Osteoblast (primary cell): ENCODE measurements around the gene DAAM2. TPM values are rescaled to one million over a fixed set of nuclear protein-coding genes. Genes with fewer than 3 reads are reported as not detected.
A peak's percentile ranks its signal among the peaks of the same experiment; 100 is the strongest.

ENCODE experiments used
- DNase-seq: peaks from one replicate; pipeline ENCODE4 v3.0.0; 2011; ENCODE audit warnings: low spot score, mixed read lengths; ENCODE audit not compliant: insufficient read length; ENCODE audit errors: missing footprints
- H2AFZ ChIP-seq: 2 replicates; pipeline ENCODE4 v1.6.0; 2011; ENCODE audit warnings: mild to moderate bottlenecking, low read length
- H3K27ac ChIP-seq: 2 replicates; pipeline ENCODE4 v1.5.1; 2011; ENCODE audit warnings: mild to moderate bottlenecking, low read depth, low read length, moderate library complexity
- H3K27me3 ChIP-seq: 2 replicates; pipeline ENCODE4 v1.6.0; 2012; ENCODE audit warnings: mild to moderate bottlenecking, control low read depth, inconsistent platforms, low read length, moderate library complexity; ENCODE audit not compliant: insufficient read depth
- H3K36me3 ChIP-seq: 2 replicates; pipeline ENCODE4 v1.5.1; 2011; ENCODE audit warnings: mild to moderate bottlenecking, low read length, control low read depth, moderate library complexity; ENCODE audit not compliant: insufficient read depth
- H3K4me1 ChIP-seq: 2 replicates; pipeline ENCODE4 v1.5.1; 2011; ENCODE audit warnings: mild to moderate bottlenecking, low read length, control low read depth, moderate library complexity; ENCODE audit not compliant: insufficient read depth
- H3K4me2 ChIP-seq: 2 replicates; pipeline ENCODE4 v1.6.0; 2011; ENCODE audit warnings: mild to moderate bottlenecking, low read length; ENCODE audit not compliant: insufficient read depth
- H3K4me3 ChIP-seq: fragments of 200-600 bp; sonication (generic); 3 replicates; pipeline ENCODE4 v1.5.1; 2012; ENCODE audit warnings: mild to moderate bottlenecking, low read length, inconsistent platforms; ENCODE audit not compliant: insufficient read depth
- H3K79me2 ChIP-seq: 2 replicates; pipeline ENCODE4 v1.6.0; 2012; ENCODE audit warnings: mild to moderate bottlenecking, low read length, control low read depth, inconsistent platforms; ENCODE audit not compliant: insufficient read depth
- H3K9me3 ChIP-seq: 2 replicates; pipeline ENCODE4 v1.5.1; 2011; ENCODE audit warnings: low read depth, low read length, control low read depth
- H4K20me1 ChIP-seq: 2 replicates; pipeline ENCODE4 v1.6.0; 2012; ENCODE audit warnings: mild to moderate bottlenecking, low read length, control low read depth; ENCODE audit not compliant: insufficient read depth
- CTCF ChIP-seq: IDR thresholded peaks from 2 replicates; pipeline ENCODE4 v1.5.1; 2011; ENCODE audit warnings: mild to moderate bottlenecking, low read depth, low read length, moderate library complexity; ENCODE audit errors: extremely low read depth
- total RNA-seq: library from RNA; depleted of rRNA; stranded (reverse); fragments of >200 nt; gene quantifications from 2 replicates; pipeline ENCODE4 v1.2.3, GENCODE V29; 2012

Gene DAAM2
- total RNA-seq, 1 donor, result 29.0 TPM

GRCh38 chr6:39852324-39852723, 60.1 kb downstream of the DAAM2 start:
- H3K4me2 ChIP-seq, result no peak overlapping the region
- H3K4me1 ChIP-seq, result peaks cover 52% of the 10 kb centered on the region
- peaks cover 29% of the 10 kb centered on the region for H3K79me2 ChIP-seq

GRCh38 chr6:39853604-39854003, 61.4 kb downstream of the DAAM2 start:
- no peak overlapping the region for H3K4me2 ChIP-seq
- H3K36me3 ChIP-seq, result peaks cover 12% of the 10 kb centered on the region
- no peaks in the 10 kb centered on the region for H3K9me3 ChIP-seq
- no peak overlapping the region for H3K27ac ChIP-seq
- no peaks in the 10 kb centered on the region for H4K20me1 ChIP-seq
- H3K79me2 ChIP-seq, result peaks cover 25% of the 10 kb centered on the region
- H3K4me3 ChIP-seq, result no peak overlapping the region
- TF ChIP-seq CTCF, result no peak
- DNase-seq, result no peak
- H3K27me3 ChIP-seq, result no peaks in the 10 kb centered on the region
- peaks cover 43% of the 10 kb centered on the region for H3K4me1 ChIP-seq
- H2AFZ ChIP-seq, result no peak overlapping the region

More at GRCh38 chr6:39852324-39852723, 60.1 kb downstream of the DAAM2 start:
- Histone ChIP-seq H3K27ac (no peak overlapping the region), H3K9me3 (no peaks in the 10 kb centered on the region), H2AFZ (no peak overlapping the region), H3K4me3 (no peak overlapping the region), H3K27me3 (no peaks in the 10 kb centered on the region), H3K36me3 (peaks cover 10% of the 10 kb centered on the region), H4K20me1 (no peaks in the 10 kb centered on the region)
- TF ChIP-seq CTCF, result no peak
- DNase-seq, result no peak

GRCh38 chr6:39855356-39855995, 63.3 kb downstream of the DAAM2 start:
- H2AFZ ChIP-seq, result peak overlapping the region; percentile 74
- peak overlapping the region; percentile 70 for H3K4me2 ChIP-seq
- H4K20me1 ChIP-seq, result no peaks in the 10 kb centered on the region
- peaks cover 16% of the 10 kb centered on the region for H3K36me3 ChIP-seq
- H3K9me3 ChIP-seq, result no peaks in the 10 kb centered on the region
- H3K4me1 ChIP-seq, result peaks cover 31% of the 10 kb centered on the region
- H3K27me3 ChIP-seq, result no peaks in the 10 kb centered on the region
- peak overlapping the region; percentile 76 for H3K27ac ChIP-seq
- H3K79me2 ChIP-seq, result peaks cover 16% of the 10 kb centered on the region
- DNase-seq, result peak; percentile 81
- H3K4me3 ChIP-seq, result no peak overlapping the region
- no peak for TF ChIP-seq CTCF

- Histone ChIP-seq H3K4me2 (no peak overlapping the region), H3K4me1 (peaks cover 18% of the 10 kb centered on the region), H3K36me3 (peaks cover 30% of the 10 kb centered on the region), H3K27ac (no peak overlapping the region), H3K79me2 (no peaks in the 10 kb centered on the region), H3K9me3 (no peaks in the 10 kb centered on the region), H3K27me3 (no peaks in the 10 kb centered on the region), H4K20me1 (no peaks in the 10 kb centered on the region), H3K4me3 (no peak overlapping the region), H2AFZ (no peak overlapping the region)
- no peak for DNase-seq
- TF ChIP-seq CTCF, result no peak
These were observed 66.8 kb downstream of the DAAM2 start for GRCh38 chr6:39859025-39859424.
